ENCODE results near the gene TFEC.
"Not testable (repeated sequence)": the region's sequence is repeated elsewhere in the genome, so short reads cannot be mapped to it uniquely, and the experiment has no call there.

Gene TFEC

DNA sequence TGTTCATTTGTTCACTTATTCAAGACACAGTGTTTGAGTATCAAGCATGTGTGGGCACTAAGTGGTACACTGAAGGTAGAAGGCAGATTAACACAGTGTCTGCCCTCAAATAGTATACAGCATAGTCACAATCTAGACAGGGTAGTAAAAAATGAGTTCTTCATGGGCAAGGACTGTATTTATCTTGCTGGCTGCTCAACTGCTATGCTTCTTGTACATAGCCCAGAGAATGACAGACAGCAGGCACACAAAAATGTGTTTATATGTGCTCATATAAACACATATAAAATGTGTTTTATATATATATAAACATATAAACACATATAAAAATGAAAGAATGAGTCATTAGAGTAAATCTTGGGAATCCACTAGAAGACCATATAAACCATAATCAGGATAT, 43.1 kb downstream of the TFEC start:
- no peak for DNase-seq

GRCh38 chr7:115984105-115984504, 46.5 kb downstream of the TFEC start:
- DNase-seq, result no peak

DNA sequence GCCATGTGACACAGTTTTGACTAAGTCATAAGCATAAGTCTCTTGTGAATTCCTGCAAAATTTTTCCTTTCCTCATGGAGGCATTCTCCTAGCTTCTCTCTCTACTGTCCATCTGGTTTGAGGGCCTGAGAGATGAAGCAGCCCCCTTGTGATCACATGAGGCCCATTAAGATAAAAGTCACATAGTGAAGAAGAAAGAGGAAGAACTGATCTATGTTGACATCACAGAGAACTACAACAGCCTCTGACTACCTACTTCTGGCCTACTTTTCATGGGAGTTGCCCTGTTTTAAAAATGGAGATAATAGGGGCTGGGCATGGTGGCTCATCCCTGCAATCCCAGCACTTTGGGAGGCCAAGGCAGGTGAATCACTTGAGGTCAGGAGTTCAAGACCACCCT, 50.4 kb downstream of the TFEC start:
- DNase-seq, result no peak

- DNase-seq, result no peak
Measured at GRCh38 chr7:115976651-115977050, 53.9 kb downstream of the TFEC start.

DNA sequence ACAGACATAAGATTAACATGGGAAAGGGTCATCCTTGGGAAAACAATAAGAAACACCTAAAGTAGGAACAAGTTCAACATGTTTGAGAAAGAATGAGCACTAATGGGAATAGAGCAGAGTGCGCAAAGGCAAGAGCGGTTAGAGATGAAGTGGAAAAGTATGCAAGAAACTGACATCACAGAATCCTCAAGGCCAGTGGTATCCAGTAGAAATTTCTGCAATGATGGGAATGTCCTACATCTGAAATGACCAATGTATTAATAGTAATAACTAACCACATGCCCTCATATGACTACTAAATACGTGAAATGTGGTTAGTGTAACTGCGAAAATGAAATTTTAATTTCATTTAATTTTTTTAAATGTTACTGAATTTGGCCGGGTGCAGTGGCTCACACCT, 54.8 kb downstream of the TFEC start:
- DNase-seq, result no peak

DNA sequence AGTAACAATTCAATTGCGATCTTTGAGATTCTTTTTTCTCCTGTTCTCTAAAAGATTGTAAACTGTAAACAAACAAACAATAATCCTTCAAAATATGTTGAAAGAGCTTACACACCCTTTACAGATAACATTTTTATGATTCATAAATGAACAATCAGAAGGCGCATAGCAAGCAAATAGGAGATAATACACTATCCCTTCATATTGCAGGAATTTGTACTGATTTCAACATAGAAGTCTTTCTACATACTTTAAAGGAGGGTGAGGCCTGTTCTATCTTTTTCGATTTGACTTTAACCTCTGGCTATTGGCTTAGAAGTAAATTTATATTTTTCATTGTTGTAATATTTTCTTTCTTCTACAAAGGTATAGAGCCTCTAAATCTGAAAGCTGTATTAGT, 57.2 kb downstream of the TFEC start:
- DNase-seq, result no peak

GRCh38 chr7:115971506-115971905, 59.1 kb downstream of the TFEC start:
- DNase-seq, result no peak

DNA sequence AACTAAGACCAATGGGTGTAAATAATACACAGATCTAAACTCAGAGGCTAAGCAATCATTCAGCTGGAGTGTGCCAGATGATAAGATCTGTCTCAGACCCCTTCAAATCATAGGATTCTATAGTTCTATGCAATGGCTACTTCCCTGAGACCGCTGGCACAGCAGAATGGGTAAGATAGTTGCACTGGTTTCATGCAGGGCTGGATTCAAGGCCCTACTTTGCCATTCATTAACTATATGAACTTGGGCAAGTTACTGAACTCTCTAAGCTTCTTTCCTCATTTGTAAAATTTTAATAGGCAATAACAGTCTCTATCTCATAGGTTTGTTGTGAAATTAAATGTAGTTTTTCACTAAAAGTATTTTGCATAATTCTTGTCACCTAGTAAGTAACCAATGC, 62.0 kb downstream of the TFEC start:
- no peak for DNase-seq

DNA sequence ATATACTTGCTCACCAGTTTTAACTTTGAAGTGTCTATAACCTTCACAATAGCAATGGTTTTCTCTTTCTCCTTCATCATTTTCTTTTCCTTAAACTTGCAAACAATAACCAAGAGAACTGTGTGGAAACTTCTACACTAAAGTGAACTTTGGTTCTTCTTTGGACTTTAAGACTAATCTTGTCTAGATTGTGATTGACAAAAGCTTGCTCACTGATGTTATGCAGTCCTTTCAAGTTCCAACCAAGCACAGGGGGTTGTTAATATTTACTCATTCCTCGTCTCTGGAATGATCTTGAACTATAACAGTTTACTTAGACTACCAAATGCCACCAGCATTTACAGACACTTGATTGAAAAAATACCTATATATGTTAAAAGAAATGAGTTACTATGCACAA, 62.4 kb downstream of the TFEC start:
- DNase-seq, result no peak

GRCh38 chr7:115965796-115966475, 64.6 kb downstream of the TFEC start:
- no peak for DNase-seq

DNA sequence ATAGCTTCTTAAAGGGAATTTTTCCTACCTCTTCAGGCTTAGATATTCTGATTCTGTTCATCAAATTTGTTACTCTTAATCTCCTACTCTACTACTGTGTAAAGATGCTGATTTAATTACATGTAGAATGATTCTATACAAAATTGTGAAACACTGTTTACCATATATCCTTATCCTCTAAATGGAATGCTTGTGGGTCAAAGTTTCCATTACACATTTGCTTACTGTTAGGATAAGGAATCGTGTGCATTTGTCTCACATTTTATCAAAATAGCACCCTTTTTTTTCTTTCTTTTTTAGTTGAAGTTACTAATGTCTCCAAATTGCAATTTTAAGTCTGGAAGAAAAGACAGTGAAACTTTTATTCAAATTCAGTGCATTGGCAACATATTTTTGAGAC, 65.3 kb downstream of the TFEC start:
- no peak for DNase-seq

- DNase-seq, result no peak
Measured at GRCh38 chr7:115964799-115965198, 65.8 kb downstream of the TFEC start.

DNA sequence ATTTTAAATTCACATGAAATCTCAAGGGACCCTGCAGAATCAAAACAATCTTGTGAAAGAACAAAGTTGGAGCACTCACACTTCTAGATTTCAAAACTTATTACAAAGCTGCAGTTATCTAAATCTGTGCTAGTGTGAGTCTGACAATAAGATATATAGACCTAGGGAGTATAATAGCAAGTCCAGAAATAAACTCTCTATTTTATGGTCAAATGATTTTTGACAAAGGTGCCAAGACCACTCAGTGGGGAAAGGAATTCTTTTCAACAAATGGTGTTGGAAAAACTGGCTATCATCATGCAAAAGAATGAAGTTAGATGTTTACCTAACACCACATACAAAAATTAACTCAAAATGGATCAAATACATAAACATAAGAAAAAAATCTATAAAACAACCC, 68.2 kb downstream of the TFEC start:
- no peak for DNase-seq

DNA sequence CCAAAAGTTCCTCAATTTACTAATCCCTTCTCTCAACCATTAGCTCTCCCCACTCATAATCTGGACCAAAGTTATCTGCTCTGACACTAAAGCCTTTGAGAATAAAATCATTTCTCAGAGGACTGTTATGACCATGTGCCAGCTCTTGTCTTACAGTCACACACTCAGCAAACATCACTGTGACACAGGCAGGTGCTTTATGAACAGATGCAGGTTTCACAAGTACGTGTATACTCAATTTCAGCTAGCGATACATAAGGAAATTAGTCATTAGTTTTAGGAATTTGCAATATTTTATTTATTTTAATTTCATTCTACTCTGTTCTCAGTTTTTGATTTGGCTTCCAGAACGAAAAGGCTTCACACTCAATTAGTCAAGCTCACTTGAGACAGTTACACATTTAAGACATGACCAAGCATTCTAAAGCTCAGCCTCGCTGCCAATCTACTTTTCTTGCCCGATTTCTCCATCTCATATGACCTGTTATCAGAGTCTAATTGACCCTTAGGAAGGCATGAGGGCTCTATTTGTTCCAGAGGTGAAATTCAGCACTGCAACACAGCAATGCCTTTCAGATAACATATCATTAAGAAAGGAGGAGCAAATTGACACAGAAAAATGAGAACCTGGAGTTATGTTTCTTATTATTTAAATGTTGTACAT, 76.8 kb downstream of the TFEC start:
- no peak for DNase-seq

GRCh38 chr7:115952832-115953231, 77.7 kb downstream of the TFEC start:
- DNase-seq, result no peak

DNA sequence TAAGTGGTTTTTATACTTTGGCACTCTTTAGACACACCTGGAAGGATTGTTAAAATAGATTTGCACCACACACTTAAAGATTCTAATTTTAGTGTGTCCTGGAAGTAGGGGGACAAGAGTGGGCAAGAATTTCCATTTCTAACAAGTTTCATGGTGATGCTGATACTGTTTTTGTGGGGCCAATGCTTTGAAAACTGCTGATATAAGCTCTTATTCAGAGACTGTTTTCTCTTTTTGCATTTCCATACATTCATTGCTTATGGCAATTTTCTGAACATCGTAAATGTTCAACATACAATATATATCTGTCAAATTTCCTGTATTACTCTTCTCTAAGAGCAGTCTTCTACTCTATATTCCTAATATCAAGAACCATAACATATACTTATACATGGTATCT, 79.0 kb downstream of the TFEC start:
- DNase-seq, result no peak

DNA sequence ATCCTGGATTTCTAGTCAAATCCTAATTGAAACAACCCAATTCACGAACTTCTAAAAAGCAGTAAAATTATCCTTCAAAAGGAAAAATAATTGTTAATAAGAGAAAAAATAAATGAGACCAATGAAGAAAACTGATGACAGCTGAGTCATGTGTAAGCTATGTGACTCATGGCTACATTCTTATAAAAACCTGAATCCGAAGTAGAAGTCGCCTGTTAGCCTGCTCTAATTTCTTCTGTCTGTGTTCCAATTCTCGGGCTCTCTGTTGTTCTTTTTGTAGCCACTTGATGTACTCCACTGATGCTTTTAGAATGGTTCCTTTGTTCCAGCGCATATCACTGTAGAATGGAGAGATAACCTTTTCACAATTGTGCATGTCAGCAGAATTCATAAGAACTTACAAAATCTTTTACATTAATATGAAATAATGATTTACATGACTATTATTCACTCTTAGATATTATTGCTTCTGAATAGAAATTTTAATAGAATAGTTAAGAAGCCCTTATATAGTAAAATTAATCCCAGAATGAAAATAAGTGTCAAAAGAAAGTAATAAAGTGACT, 88.8 kb downstream of the TFEC start:
- DNase-seq, result no peak

GRCh38 chr7:115940460-115941060, 90.0 kb downstream of the TFEC start:
- no peak for DNase-seq

DNA sequence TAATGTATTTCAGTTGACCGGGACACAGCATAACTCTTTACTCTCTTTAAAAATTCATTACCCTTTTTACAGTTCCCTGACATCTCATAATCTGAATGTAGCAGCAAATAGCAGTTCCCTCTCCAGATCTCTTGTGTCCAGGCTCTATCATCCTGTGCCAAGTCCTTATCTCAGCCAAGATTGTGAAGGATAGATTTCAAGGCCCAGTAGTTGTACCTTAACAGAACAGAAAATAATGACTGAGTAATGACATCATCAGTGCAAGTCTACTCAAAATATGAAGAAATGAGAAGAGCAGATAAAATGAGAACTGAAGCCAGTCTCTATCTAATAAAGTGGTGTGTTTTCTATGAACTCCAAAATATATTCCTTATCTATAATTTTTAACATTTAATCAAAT, 92.6 kb downstream of the TFEC start:
- DNase-seq, result no peak

- DNase-seq, result no peak
Measured at GRCh38 chr7:115933471-115933870, 97.1 kb downstream of the TFEC start.

- no peak for DNase-seq
Measured at GRCh38 chr7:115932880-115933279, 97.7 kb downstream of the TFEC start.

DNA sequence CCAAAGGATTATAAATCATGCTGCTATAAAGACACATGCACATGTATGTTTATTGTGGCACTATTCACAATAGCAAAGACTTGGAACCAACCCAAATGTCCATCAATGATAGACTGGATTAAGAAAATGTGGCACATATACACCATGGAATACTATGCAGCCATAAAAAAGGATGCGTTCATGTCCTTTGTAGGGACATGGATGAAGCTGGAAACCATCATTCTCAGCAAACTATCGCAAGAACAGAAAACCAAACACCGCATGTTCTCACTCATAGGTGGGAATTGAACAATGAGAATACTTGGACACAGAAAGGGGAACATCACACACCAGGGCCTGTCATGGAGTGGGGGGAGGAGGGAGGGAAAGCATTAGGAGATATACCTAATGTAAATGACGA, 100.4 kb downstream of the TFEC start:
- DNase-seq, result not testable (repeated sequence)

- DNase-seq, result not testable (repeated sequence)
Measured at GRCh38 chr7:115929736-115930135, 100.8 kb downstream of the TFEC start.

DNA sequence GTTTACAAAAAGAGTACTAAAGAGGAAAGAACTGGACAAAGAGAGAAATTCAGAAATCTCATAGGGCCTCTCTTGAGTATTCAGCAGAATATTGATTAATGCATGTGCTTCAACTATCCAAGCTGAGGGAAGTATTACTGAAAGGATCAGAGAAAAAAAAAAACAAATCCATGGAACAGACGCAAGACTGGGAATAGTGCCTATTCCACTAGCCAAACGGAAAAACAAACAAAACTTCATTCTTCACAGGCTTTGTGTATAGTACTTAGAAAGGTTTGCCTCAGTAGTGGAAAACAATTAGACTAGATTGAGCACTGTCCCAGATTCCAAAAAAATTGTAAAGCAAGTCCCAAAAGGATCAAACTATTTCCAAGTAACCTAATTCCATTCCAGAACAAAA, 106.2 kb downstream of the TFEC start:
- DNase-seq, result no peak
